Measurements from ENCODE around the gene HGS. TPM values are rescaled to one million over a fixed set of nuclear protein-coding genes. Genes with fewer than 3 reads are reported as not detected.

HGS gene
- total and polyA plus RNA-seq, 2 experiments from 2014 or later = 59.2 to 128 TPM

- H3K27me3 ChIP-seq = no peaks in the 10 kb centered on the region
- H3K27ac ChIP-seq = no peak within 1 kb of the TSS
- DNase-seq (ENCODE audit: low spot score) = no peak
- no peaks in the 10 kb centered on the region for H4K20me1 ChIP-seq (ENCODE audit: insufficient read depth, poor library complexity, severe bottlenecking)
- no peaks in the 10 kb centered on the region for H3K9me2 ChIP-seq (replicated peaks; ENCODE audit: insufficient read depth)
- H3K4me2 ChIP-seq = no peak within 1 kb of the TSS
- H3K4me1 ChIP-seq (ENCODE audit: insufficient read depth) = no peaks in the 10 kb centered on the region
- no peaks in the 10 kb centered on the region for H3K79me2 ChIP-seq
- TF ChIP-seq EZH2phosphoT487 (IDR thresholded peaks at IDR 0.05; ENCODE audit: low read depth, severe bottlenecking, unreplicated experiment) (no peak), EZH2 (IDR thresholded peaks at IDR 0.05; ENCODE audit: borderline replicate concordance) (no peak), CTCF (IDR thresholded peaks at IDR 0.05; ENCODE audit: poor library complexity) (no peak)
- no peaks in the 10 kb centered on the region for H3K36me3 ChIP-seq (replicated peaks; ENCODE audit: insufficient read depth, low read depth)
- H3K9me3 ChIP-seq (ENCODE audit: low read depth) = no peaks in the 10 kb centered on the region
- WGBS (ENCODE audit: low lambda C conversion rate, missing lambda C conversion rate) = 88% methylated on average over 15 of the region's 15 CpGs
- H2AFZ ChIP-seq = no peak within 1 kb of the TSS
- no peak within 1 kb of the TSS for H3K4me3 ChIP-seq
Observed at GRCh38 chr17:81656118-81656743, 27.6 kb upstream of the HGS start, which contains the start of gene PDE6G. Gene PDE6G (minus strand): TSS chr17:81656542. CDS start chr17:81653305, 3,237 bp downstream.

GRCh38 chr17:81656835-81657234 lies 27.0 kb upstream of the HGS start:
- TF ChIP-seq EZH2 (IDR thresholded peaks at IDR 0.05; ENCODE audit: borderline replicate concordance) = no peak
- no peak for TF ChIP-seq CTCF (IDR thresholded peaks at IDR 0.05; ENCODE audit: poor library complexity)
- TF ChIP-seq EZH2phosphoT487 (IDR thresholded peaks at IDR 0.05; ENCODE audit: low read depth, severe bottlenecking, unreplicated experiment) = no peak
- Histone ChIP-seq H3K27ac (no peak overlapping the region), H3K9me3 (ENCODE audit: low read depth) (no peaks in the 10 kb centered on the region), H3K9me2 (replicated peaks; ENCODE audit: insufficient read depth) (no peaks in the 10 kb centered on the region), H3K27me3 (no peaks in the 10 kb centered on the region), H2AFZ (no peak overlapping the region), H3K4me1 (ENCODE audit: insufficient read depth) (no peaks in the 10 kb centered on the region), H4K20me1 (ENCODE audit: insufficient read depth, poor library complexity, severe bottlenecking) (no peaks in the 10 kb centered on the region), H3K4me2 (no peak overlapping the region), H3K79me2 (no peaks in the 10 kb centered on the region), H3K4me3 (no peak overlapping the region), H3K36me3 (replicated peaks; ENCODE audit: insufficient read depth, low read depth) (no peaks in the 10 kb centered on the region)
- no peak for DNase-seq (ENCODE audit: low spot score)
- WGBS (ENCODE audit: low lambda C conversion rate, missing lambda C conversion rate) = 69% methylated on average over 4 of the region's 4 CpGs

DNA sequence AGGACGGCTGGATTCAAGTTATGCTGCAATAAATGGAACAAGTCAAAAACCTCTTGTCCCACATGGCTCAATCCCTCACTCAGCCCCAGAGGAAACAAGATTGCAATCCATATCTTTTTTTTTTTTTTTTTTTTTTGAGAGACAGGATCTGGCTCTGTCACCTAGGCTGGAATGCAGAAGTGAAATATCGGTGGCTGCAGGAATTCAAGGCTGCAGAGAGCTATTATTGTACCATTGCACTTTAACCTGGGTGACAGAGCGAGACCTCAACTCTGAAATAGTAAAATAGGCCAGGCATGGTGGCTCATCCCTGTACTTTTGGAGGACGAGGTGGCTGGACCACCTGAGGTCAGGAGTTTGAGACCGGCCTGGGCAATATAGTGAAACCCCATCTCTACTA lies 24.8 kb upstream of the HGS start:
- H3K4me3 ChIP-seq = no peak overlapping the region
- H3K79me2 ChIP-seq = no peaks in the 10 kb centered on the region
- H3K27me3 ChIP-seq = no peaks in the 10 kb centered on the region
- H4K20me1 ChIP-seq (ENCODE audit: insufficient read depth, poor library complexity, severe bottlenecking) = no peaks in the 10 kb centered on the region
- no peaks in the 10 kb centered on the region for H3K4me1 ChIP-seq (ENCODE audit: insufficient read depth)
- H3K27ac ChIP-seq = no peak overlapping the region
- WGBS (ENCODE audit: low lambda C conversion rate, missing lambda C conversion rate) = 87% methylated on average over 5 of the region's 5 CpGs
- H3K9me2 ChIP-seq (replicated peaks; ENCODE audit: insufficient read depth) = no peaks in the 10 kb centered on the region
- no peak for DNase-seq (ENCODE audit: low spot score)
- no peak overlapping the region for H3K4me2 ChIP-seq
- TF ChIP-seq EZH2 (IDR thresholded peaks at IDR 0.05; ENCODE audit: borderline replicate concordance) (no peak), CTCF (IDR thresholded peaks at IDR 0.05; ENCODE audit: poor library complexity) (no peak), EZH2phosphoT487 (IDR thresholded peaks at IDR 0.05; ENCODE audit: low read depth, severe bottlenecking, unreplicated experiment) (no peak)
- no peak overlapping the region for H2AFZ ChIP-seq
- H3K9me3 ChIP-seq (ENCODE audit: low read depth) = no peaks in the 10 kb centered on the region
- no peaks in the 10 kb centered on the region for H3K36me3 ChIP-seq (replicated peaks; ENCODE audit: insufficient read depth, low read depth)
